Stimulated activated CD4-positive, alpha-beta T cell treated with anti-CD3 and anti-CD28 coated beads, Interleukin-1b, Interleukin-23, amount 100 ng/mL, for 4 hours (primary cell): Measurements from ENCODE around the gene SOAT2.
"Not testable (repeated sequence)": the region's sequence is repeated elsewhere in the genome, so short reads cannot be mapped to it uniquely, and the experiment has no call there.

Source experiments
- DNase-seq, 2 donors: peaks; one replicate each; pipeline ENCODE4 v3.0.0-alpha.2; 2020; ENCODE audit warnings: low read depth in 2 of 2

SOAT2 gene

GRCh38 chr12:53105712-53106439, 2.6 kb downstream of the SOAT2 start:
- DNase-seq: no peak

GRCh38 chr12:53107122-53107521, 3.8 kb downstream of the SOAT2 start:
- no peak for DNase-seq

- not testable (repeated sequence) for DNase-seq
These were observed 9.1 kb downstream of the SOAT2 start for GRCh38 chr12:53112431-53112830.

- no peak for DNase-seq
These were observed 9.9 kb downstream of the SOAT2 start for GRCh38 chr12:53113136-53113705.

GRCh38 chr12:53113951-53114350, 10.7 kb downstream of the SOAT2 start:
- DNase-seq: no peak

- DNase-seq: no peak
These were observed 12.0 kb downstream of the SOAT2 start for GRCh38 chr12:53115112-53115890.

GRCh38 chr12:53115891-53116648, 12.8 kb downstream of the SOAT2 start:
- no peak for DNase-seq

- DNase-seq: no peak
These were observed 15.5 kb downstream of the SOAT2 start for GRCh38 chr12:53118751-53119300.

GRCh38 chr12:53120685-53121525, 17.6 kb downstream of the SOAT2 start:
- no peak for DNase-seq

- no peak for DNase-seq
These were observed 19.7 kb downstream of the SOAT2 start for GRCh38 chr12:53122961-53123468.

GRCh38 chr12:53123578-53124351, 20.5 kb downstream of the SOAT2 start:
- no peak for DNase-seq

GRCh38 chr12:53124352-53124723, 21.1 kb downstream of the SOAT2 start:
- no peak for DNase-seq

GRCh38 chr12:53127169-53127568, 23.9 kb downstream of the SOAT2 start:
- DNase-seq: no peak

GRCh38 chr12:53128780-53129569, 25.7 kb downstream of the SOAT2 start:
- no peak for DNase-seq

- no peak for DNase-seq
These were observed 28.6 kb downstream of the SOAT2 start for GRCh38 chr12:53131844-53132243.

- no peak for DNase-seq
These were observed 30.4 kb downstream of the SOAT2 start for GRCh38 chr12:53133722-53134121.

GRCh38 chr12:53143355-53143754, 40.1 kb downstream of the SOAT2 start:
- DNase-seq: no peak

GRCh38 chr12:53145383-53146260, 42.3 kb downstream of the SOAT2 start:
- DNase-seq: no peak
